AG04449 (cell line): ENCODE results near the gene FOXL3.

Experiments used
- CTCF ChIA-PET: fragments of 350-600 bp; formaldehyde crosslinking; extraction: SDS; loops from one replicate; lab custom pipeline; 2021; ENCODE audit warnings: antibody characterized with exemption; lab: Yijun Ruan, JAX
- POLR2A ChIA-PET: fragments of 400-600, 350-600 bp; formaldehyde crosslinking; extraction: SDS; loops from one replicate; lab custom pipeline; 2020; ENCODE audit warnings: antibody characterized with exemption, inconsistent platforms; lab: Yijun Ruan, JAX
- DNase-seq: peaks from one replicate; pipeline ENCODE4 v3.0.0-alpha.2; 2010; ENCODE audit warnings: low read depth, low spot score
- H3K4me3 ChIP-seq: 2 replicates; pipeline ENCODE4 v1.5.1; 2011; ENCODE audit warnings: low read depth, mild to moderate bottlenecking, control low read depth, low read length
- CTCF ChIP-seq: IDR thresholded peaks from one replicate; pipeline ENCODE4 v1.5.1; 2011; ENCODE audit warnings: mild to moderate bottlenecking, moderate library complexity, low read length, control low read depth, inconsistent platforms; ENCODE audit not compliant: insufficient read depth; ENCODE audit errors: missing control alignments

Gene FOXL3

DNA sequence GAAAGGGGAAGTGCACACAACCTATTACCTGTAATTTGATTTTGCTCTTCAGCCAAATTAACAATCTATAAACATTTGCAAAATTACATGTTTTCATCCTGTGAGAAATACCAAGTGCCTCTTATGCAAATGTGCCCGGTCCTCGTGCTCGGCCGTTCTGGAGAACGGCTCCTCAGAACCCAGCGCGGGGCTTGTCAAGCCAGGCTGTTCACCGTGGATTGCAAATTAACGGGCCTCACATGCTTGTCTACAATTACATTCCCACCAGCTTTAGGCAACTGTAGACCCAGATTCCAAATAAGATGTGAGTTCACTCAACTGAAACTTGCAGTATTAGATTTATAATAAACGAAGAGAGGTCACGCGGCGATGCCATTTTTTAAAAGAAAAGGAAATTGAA, 8.8 kb downstream of the FOXL3 start:
- no peak for DNase-seq
- CTCF ChIA-PET = no interaction called here
- no peak for TF ChIP-seq CTCF
- H3K4me3 ChIP-seq = no peak overlapping the region
- POLR2A ChIA-PET = no interaction called here

DNA sequence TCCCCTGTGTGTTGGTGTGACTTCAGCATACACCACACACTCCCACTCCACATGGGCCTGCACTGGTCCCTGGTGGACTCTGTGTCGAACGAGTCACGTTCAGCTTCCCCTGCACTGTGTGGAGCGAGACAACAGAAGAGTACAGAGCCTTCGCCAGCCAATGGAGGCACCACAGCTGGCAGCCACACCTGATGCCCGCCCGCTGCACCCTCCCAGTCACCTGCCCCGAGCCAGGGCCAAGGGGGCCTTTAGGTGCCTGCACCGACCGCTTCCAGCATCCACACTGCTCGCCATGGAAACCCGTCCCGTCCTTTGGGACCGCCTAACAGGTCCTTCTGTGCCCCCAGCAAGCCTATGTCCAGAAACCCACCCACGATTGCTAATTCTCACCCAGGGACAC, 9.2 kb downstream of the FOXL3 start:
- CTCF ChIA-PET = no interaction called here
- DNase-seq = no peak
- POLR2A ChIA-PET = no interaction called here
- H3K4me3 ChIP-seq = no peak overlapping the region
- no peak for TF ChIP-seq CTCF

- no peak overlapping the region for H3K4me3 ChIP-seq
- ChIA-PET POLR2A (no interaction called here), CTCF (no interaction called here)
- no peak for TF ChIP-seq CTCF
- DNase-seq = no peak
Measured at GRCh38 chr7:299628-300027, 9.7 kb downstream of the FOXL3 start.

DNA sequence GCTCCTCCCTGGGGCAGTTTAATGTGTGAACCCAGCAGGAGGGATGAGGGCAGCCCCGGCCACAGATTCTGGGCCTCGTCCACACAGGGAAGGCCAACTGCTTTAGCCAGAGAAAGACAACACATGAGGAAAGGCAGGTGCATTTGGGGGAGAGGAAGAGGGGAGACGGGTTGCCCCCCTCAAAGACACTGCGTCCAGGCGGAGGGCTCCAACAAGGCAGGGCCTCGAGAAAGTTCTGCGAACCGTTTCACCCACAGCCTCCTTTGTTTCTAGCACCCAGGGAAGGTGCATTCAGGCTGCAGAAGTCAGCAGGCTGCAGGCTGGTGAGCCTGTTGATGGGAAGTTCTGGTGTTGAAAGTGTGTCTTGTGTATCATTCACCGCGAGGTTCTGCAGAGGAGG, 10.1 kb downstream of the FOXL3 start:
- no peak for TF ChIP-seq CTCF
- DNase-seq = no peak
- CTCF ChIA-PET = no interaction called here

GRCh38 chr7:300546-301290, 10.7 kb downstream of the FOXL3 start:
- ChIA-PET CTCF (no interaction called here), POLR2A (no interaction called here)
- DNase-seq = no peak
- no peak for TF ChIP-seq CTCF
- H3K4me3 ChIP-seq = no peak overlapping the region

More for the DNA sequence above, 10.1 kb downstream of the FOXL3 start:
- no peak overlapping the region for H3K4me3 ChIP-seq
- POLR2A ChIA-PET = no interaction called here

DNA sequence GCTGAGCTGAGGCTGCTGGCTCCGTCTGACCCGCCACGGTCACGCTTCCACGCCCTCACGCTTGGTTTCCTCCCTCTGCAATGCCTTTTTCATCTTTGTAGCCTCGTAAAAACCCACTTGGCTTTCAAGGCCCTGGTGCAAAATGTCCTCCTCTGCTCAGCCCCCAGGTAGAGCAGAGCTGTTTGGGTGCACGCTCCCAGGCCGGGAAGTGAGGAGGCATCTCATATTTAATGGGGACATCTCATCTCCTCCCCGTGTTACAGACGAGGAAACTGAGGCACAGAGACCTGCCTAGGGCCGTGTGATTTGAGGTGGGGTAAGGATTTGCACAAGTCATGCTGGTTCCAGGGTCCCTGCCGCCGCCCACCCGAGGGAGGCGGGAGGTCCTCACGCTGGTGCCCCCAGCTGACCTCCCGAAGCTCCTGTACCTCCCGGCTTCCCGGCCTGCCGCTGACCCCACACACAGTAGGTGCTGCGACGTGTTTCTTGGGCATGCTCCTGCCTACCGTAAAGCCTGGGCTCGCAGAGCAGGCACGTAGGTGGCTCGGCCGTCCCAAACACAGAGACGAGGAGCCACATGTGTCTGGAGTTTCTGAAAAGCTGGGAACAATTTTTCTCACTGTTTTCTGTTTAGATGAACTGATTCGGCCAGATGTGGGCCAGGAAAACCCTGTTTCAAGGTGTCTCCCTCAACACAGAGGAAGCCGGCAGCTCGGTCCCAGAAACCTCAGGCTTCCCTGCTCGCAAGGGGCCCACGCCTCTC, 11.5 kb downstream of the FOXL3 start:
- DNase-seq = no peak
- no peak for TF ChIP-seq CTCF
- ChIA-PET POLR2A (no interaction called here), CTCF (no interaction called here)
- H3K4me3 ChIP-seq = no peak overlapping the region
